ENCODE results near the gene TMEM150B.

The TMEM150B gene

GRCh38 chr19:55339105-55339888, 14.2 kb upstream of the TMEM150B start, which contains the start of gene KMT5C:
KMT5C (plus strand) TSS chr19:55339876; CDS start chr19:55341937, 2,061 bp downstream.
- DNase-seq: peak; percentile 100

DNA sequence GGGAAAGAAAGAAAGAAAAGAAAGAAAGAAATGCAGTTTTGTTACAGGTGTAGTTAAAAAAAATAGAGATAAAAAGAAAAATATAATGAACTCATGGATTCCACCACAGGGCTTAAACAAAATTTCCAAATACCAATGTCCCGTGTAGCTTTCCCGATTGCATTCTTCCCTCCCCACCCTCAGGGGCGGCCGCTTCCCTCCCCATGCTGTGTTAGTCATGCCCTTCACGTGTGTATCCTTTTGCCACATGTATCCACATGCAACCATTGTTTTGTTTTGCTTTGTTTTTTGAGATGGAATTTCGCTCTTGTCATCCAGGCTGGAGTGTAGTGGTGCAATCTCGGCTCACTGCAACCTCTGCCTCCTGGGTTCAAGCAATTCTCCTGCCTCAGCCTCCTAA, 11.0 kb upstream of the TMEM150B start:
- no peak for DNase-seq

GRCh38 chr19:55333870-55334269, 8.7 kb upstream of the TMEM150B start:
- DNase-seq: peak in 1 of 2 donors; percentile 35

- DNase-seq: peak in 1 of 2 donors; percentile 14
Observed at GRCh38 chr19:55329791-55330190, 4.7 kb upstream of the TMEM150B start.

- peak; percentile 24 to 63 for DNase-seq
Observed at GRCh38 chr19:55328774-55329318, 3.7 kb upstream of the TMEM150B start.

GRCh38 chr19:55324662-55325061, 479 bp downstream of the TMEM150B start:
- peak in 1 of 2 donors; percentile 22 for DNase-seq

DNA sequence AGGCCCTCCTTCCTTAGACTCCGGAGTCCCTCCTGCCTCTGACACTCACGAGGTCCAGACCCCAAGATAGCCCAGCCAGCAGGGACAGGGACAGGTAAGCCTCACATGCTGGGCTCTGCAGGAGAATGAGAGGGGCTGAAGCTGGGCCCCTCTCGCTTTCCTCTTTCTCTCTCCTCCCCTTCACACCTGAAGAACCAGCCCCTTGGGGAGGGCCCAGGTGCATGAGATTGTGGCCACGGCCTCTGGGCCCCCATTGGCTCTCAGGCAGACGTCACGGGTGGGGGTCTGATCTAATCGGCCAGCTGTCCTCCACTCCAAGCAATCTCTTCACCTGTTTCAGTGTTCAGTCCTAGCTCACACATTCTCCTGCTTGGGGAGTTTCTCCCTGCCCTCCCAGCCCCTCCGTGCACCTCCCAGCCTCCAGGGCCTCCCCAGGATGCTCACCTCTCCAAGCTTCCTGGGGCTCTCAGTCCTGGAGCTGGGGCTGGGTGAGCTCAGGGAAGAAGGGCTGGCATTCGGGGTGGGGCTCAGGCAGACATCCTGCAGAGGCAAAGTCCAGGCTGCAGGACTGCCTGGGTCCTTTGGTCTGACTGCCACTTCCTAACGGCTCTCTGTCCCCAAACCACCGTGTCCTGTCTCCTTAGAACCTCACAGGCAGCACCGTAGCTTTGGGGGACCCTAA, 2.8 kb downstream of the TMEM150B start:
- no peak for DNase-seq

DNA sequence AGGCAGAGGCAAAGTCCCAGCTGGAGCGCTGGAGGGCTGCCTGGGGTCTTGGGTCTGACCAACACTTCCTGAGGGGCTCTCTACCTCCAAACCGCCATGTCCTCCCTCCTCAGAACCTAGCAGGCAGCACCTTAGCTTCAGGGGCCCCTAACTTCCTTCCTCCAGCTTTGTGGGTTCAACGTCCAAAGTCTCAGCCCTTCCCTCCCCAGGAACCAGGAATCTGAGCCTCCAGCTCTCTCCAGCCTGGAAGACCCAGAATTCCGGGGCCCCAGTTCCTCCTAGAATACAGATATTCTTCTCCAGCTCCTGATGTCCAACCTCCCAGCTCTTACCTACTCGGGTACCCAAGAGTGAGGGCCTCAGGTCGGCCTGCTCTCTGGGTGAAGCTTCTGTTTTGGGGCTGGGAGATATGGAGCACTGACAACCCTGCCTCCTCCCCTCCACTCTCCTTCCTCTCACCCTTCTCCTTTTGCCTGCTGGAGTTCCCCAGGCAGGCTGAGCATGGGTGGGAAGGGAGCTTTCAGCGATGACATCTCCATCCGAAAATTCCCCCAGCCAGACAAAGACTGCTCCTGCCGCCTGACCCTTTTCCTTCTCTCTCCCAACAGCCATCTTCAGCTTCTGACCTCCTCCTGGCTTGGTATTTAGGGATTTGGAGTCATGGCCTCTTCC, 3.5 kb downstream of the TMEM150B start:
- DNase-seq: peak in 1 of 2 donors; percentile 42

DNA sequence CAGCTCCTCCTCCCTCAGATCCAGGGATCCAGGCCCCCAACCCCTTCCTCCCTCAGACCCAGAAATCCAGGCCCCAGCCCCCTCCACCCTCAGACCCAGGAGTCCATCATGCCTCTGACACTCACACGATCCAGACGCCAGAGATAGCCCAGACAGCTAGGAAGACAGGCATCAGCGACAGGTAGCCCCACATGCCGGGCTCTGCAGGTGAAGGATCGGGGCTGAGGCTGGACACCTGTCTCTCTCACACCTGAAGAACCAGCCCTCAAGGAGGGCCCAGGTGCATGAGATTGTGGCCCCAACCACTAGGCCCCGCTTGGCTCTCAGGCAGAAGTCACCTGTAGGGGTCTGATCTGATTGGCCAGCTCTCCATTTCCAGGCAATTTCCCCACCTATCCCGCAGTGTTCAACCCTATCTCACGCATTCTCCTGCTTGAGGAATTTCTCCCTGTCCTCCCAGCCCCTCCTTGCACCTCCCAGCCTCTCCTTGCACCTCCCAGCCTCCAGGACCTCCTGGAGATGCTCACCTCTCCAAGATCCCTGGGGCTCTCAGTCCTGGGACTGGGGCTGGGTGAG, 4.2 kb downstream of the TMEM150B start:
- DNase-seq: no peak

DNA sequence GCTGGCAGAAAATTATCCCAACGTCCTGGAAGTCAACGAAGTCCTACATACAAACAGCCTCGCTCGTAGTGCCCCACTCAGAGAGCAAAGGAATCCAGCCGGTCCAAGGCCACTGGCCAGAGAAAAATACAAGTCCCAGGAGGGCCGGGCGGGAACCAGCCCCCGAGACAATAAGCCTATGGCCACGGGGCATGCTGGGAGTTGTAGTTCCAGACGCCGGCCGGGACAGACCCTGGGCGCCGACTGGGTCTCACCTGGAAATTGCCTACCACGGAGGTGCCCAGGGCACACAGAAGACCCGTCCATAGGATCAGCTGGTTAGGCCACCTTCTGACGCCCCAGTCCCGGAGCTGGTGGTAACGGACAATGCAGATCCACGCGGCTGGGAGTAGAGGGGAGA, 5.4 kb downstream of the TMEM150B start:
- no peak for DNase-seq

- no peak for DNase-seq
Observed at GRCh38 chr19:55316646-55317045, 8.5 kb downstream of the TMEM150B start.

DNA sequence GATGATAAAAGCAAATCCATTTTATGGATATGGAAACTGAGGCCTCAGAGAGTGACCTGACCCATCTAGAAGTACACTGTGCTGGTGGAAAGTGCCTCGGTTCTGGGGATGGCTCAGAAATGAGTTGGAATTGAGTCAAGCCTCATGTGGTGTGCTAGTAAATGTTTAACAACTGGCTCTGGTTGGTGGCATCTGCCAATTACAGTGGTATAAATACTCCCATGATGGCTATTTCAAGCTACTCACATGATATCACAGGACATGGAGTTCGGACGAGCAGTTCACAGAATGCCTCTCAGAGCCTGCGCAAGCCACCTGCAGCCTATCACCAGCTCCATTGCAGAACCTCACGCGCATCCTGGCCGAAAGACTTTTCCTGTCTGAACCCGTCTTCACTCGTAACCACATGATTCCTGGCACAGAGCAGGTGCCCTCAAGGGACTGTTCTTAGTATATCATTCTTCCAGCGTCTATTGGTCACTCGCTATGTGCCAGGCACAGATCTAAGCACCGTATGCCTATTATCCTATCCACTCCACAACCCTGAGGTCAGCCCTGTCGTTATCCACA, 9.1 kb downstream of the TMEM150B start:
- no peak for DNase-seq

GRCh38 chr19:55314396-55314795, 10.7 kb downstream of the TMEM150B start:
- no peak for DNase-seq

DNA sequence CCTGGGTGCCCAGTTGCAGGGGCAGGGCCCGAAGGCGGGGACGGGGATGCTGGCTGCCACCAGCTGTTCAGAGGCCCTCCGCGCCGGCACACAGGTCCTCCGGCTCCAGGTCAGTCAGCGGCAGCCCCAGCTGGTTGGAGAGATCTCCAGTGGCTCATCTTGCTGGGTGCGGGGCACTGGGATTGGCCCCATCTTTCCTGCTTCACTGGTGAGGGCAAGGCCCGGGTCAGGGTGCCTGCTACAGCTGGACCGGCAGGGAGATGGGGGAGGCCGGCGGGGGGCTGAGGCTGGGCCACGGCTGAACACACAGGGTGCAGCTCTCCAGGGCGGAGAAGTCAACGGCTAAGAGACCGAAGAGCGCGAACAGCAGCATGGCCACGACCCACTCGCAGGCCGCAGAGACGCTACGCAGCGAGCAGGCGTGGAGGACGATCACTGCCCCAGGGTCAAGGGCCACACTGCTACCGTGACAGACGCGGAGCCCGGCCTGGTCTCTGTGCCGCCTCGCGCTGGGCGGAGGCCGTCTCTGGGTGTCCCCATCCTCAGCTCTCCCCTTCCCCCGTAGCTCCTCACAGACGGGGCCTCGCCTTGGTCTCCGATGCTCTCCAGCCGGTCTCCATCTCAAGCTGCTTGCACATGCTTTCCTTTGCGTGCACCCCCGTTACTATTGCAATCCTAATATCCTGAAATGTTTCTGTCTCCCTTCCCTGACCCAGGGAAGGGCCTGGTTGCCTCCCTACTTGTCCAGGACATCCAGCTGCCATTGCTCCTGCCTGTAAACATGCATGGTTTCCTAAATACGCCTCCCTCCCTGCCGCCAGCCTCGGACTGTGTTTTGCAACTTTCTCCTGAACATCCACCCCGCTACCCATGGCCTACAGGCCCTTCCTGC, 12.3 kb downstream of the TMEM150B start:
- DNase-seq: no peak

- no peak for DNase-seq
Observed at GRCh38 chr19:55311797-55312196, 13.3 kb downstream of the TMEM150B start.

DNA sequence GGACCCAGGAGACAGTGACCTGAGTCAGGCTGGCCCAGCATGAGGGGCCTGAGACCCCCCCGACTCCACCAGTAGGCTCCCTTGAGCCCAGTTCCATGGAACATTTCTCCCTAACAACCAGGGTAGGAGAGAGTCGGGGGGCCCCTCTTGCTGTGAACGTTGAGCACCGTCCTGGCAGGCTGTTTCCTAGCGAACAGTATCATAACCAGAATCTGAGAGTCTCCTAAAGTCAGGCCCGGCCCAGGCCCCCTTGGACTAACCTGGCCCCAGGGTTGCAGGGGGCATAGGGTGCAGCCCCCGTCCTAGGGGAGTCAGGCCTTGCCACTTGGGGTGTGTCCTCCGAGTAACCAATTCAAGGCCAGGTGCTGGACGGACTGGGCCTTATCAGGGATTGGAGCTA, 13.7 kb downstream of the TMEM150B start:
- DNase-seq: no peak

DNA sequence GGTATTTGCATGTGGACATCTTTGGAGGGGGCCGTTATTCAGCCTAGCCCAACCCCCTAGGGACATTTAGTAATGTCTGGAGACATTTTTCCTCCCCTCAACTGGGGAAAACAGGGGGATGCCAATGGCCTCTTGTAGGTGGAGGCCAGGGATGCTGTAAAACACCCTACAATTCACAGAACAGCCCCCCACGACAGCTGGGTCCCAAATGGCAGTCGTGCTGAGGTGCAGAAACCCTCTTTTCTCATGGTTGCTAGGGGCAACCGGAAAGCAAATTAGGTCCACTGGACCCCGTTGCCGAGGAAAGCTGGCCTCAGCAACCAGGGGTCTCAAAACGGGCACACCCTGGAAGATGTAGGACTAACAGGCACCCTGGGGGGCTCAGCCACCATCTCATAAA, 14.6 kb downstream of the TMEM150B start:
- no peak for DNase-seq

DNA sequence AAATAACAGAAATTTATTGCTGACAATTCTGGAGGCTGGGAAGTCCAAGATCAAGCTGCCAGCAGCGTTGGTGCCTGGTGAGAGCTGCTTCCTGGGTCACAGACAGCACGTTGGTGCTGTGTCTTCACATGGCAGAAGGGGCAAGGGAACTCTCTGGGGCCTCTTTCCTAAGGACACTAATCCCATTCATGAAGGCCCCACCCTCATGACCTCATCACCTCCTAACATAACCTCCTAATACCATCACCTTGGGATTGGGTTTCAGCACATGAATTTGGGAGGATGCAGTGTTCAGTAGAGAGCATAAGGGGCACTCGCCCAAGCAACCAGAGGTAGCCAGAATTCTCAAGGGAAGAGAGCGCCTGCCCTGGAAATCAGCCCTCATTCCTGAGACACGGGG, 15.7 kb downstream of the TMEM150B start:
- DNase-seq: no peak

- DNase-seq: no peak
Observed at GRCh38 chr19:55308281-55308680, 16.9 kb downstream of the TMEM150B start.

- no peak for DNase-seq
Observed at GRCh38 chr19:55306712-55307111, 18.4 kb downstream of the TMEM150B start.

- DNase-seq: no peak
Observed at GRCh38 chr19:55305983-55306562, 19.1 kb downstream of the TMEM150B start.
